Coronary artery (tissue), 2 donors: ENCODE results near the gene CSGALNACT2.

Experiments
- DNase-seq: peaks from one replicate; pipeline ENCODE4 v3.0.0-alpha.2; 2017; ENCODE audit warnings: low spot score
- H3K27ac ChIP-seq, 2 donors: fragments of 200-600 bp; sonication (generic); one replicate each; pipeline ENCODE4 v1.5.1; 2016 to 2019
- H3K4me3 ChIP-seq: fragments of 200-600 bp; sonication (generic); 2 replicates; pipeline ENCODE4 v1.5.1; 2016; ENCODE audit warnings: mild to moderate bottlenecking, moderate library complexity
- CTCF ChIP-seq: fragments of 200-600 bp; sonication (generic); IDR thresholded peaks from one replicate; pipeline ENCODE4 v1.5.1; 2019; ENCODE audit warnings: antibody characterized with exemption

CSGALNACT2 gene

GRCh38 chr10:43230101-43230908 is 92.1 kb downstream of the CSGALNACT2 start:
- no peak for TF ChIP-seq CTCF
- DNase-seq, result peak; percentile 47
- Histone ChIP-seq H3K27ac (no peak overlapping the region), H3K4me3 (peak overlapping the region; percentile 66)

GRCh38 chr10:43230909-43231522 is 92.8 kb downstream of the CSGALNACT2 start:
- no peak overlapping the region for H3K27ac ChIP-seq
- no peak overlapping the region for H3K4me3 ChIP-seq
- no peak for TF ChIP-seq CTCF
- peak; percentile 71 for DNase-seq

GRCh38 chr10:43231523-43232078 is 93.4 kb downstream of the CSGALNACT2 start:
- no peak overlapping the region for H3K27ac ChIP-seq
- DNase-seq, result peak; percentile 57
- TF ChIP-seq CTCF, result no peak
- H3K4me3 ChIP-seq, result no peak overlapping the region

- TF ChIP-seq CTCF, result no peak
- H3K4me3 ChIP-seq, result no peak overlapping the region
- DNase-seq, result peak; percentile 56
- H3K27ac ChIP-seq, result no peak overlapping the region
Measured at GRCh38 chr10:43233601-43234430, 95.6 kb downstream of the CSGALNACT2 start.

- H3K4me3 ChIP-seq, result no peak overlapping the region
- no peak for TF ChIP-seq CTCF
- H3K27ac ChIP-seq, result no peak overlapping the region
- DNase-seq, result peak; percentile 62
Measured at GRCh38 chr10:43234471-43235041, 96.3 kb downstream of the CSGALNACT2 start.
